GM12878 (cell line): ENCODE data around the gene AKAP13. TPM values are rescaled to one million over a fixed set of nuclear protein-coding genes. Genes with fewer than 3 reads are reported as not detected.

Source experiments
- ATAC-seq: fragments of 200-7000 bp; cut with Tn5 transposase; 3 replicates; pipeline ENCODE4 v1.9.1; 2020; ENCODE audit warnings: mild to moderate bottlenecking, moderate library complexity
- BruUV-seq: library from RNA; stranded (reverse); fragments of 400-500 nt; replicated peaks from 2 replicates; lab custom pipeline; 2021; lab: Mats Ljungman, UMichigan
- CTCF ChIA-PET: fragments of 300-600 bp; sonication (Branson Sonifier 250); formaldehyde crosslinking; extraction: SDS; loops from one replicate; lab custom pipeline; 2021; ENCODE audit warnings: inconsistent platforms; lab: Yijun Ruan, JAX
- POLR2A ChIA-PET: fragments of 350-600 bp; formaldehyde crosslinking; extraction: SDS; loops from one replicate; lab custom pipeline; 2021; ENCODE audit warnings: inconsistent platforms; lab: Charles Lee
- RAD21 ChIA-PET: fragments of 300-600 bp; sonication (Branson Sonifier 250); formaldehyde crosslinking; loops from one replicate; lab custom pipeline; 2023; ENCODE audit warnings: antibody characterized with exemption; ENCODE audit not compliant: unreplicated experiment; lab: Charles Lee
- SMC1A ChIA-PET: fragments of 300-600 bp; sonication (Branson Sonifier 250); formaldehyde crosslinking; loops from one replicate; lab custom pipeline; 2023; ENCODE audit not compliant: unreplicated experiment, uncharacterized antibody; lab: Charles Lee
- DNase-seq: peaks from one replicate; pipeline ENCODE4 v3.0.0-alpha.2; 2011; ENCODE audit warnings: low read depth, low spot score
- FAIRE-seq: peaks from 3 replicates; lab custom pipeline; 2011; peaks lifted over from hg19 to GRCh38; lab: Jason Lieb, UNC
- H2AFZ ChIP-seq: 2 replicates; pipeline ENCODE4 v1.6.0; 2011; ENCODE audit warnings: low read depth, low read length, control low read depth; ENCODE audit not compliant: control insufficient read depth
- H3K27ac ChIP-seq: 2 replicates; pipeline ENCODE4 v1.5.1; 2011; ENCODE audit warnings: control low read depth; ENCODE audit not compliant: control insufficient read depth, insufficient read depth
- H3K27me3 ChIP-seq, 2 experiments: replicated peaks in 1 of 2; 2 replicates each; pipeline versions ENCODE4 v1.6.0 to v1.6.1; 2011; ENCODE audit warnings: low read length in 1 of 2; ENCODE audit not compliant: control insufficient read depth in 2 of 2, insufficient read depth in 2 of 2
- H3K36me3 ChIP-seq, 2 experiments: 2 replicates each; pipeline ENCODE4 v1.5.1; 2011; ENCODE audit warnings: low read length in 1 of 2; ENCODE audit not compliant: control insufficient read depth in 2 of 2, insufficient read depth in 2 of 2
- H3K4me1 ChIP-seq: 2 replicates; pipeline ENCODE4 v1.6.1; 2011; ENCODE audit warnings: mild to moderate bottlenecking, low read length, moderate library complexity, mixed read lengths; ENCODE audit not compliant: control insufficient read depth, insufficient read depth
- H3K4me2 ChIP-seq: 2 replicates; pipeline ENCODE4 v1.6.0; 2011; ENCODE audit warnings: control low read depth; ENCODE audit not compliant: control insufficient read depth, insufficient read depth
- H3K4me3 ChIP-seq: fragments of 200-600 bp; sonication (generic); 2 replicates; pipeline ENCODE4 v1.5.1; 2016
- H3K79me2 ChIP-seq: 2 replicates; pipeline ENCODE4 v1.6.0; 2011; ENCODE audit warnings: low read length; ENCODE audit not compliant: control insufficient read depth, insufficient read depth
- H3K9ac ChIP-seq: 2 replicates; pipeline ENCODE4 v1.8.0; 2011; ENCODE audit warnings: low read length, control low read depth, mixed read lengths; ENCODE audit not compliant: control insufficient read depth, insufficient read depth
- H3K9me3 ChIP-seq: replicated peaks from 3 replicates; pipeline ENCODE4 v1.5.1; 2011; ENCODE audit warnings: mild to moderate bottlenecking, low read length; ENCODE audit not compliant: control insufficient read depth, insufficient read depth
- H4K20me1 ChIP-seq: 2 replicates; pipeline ENCODE4 v1.6.0; 2011; ENCODE audit not compliant: control insufficient read depth, insufficient read depth
- BRCA1 ChIP-seq: IDR thresholded peaks from 2 replicates; pipeline ENCODE4 v1.6.1; 2011; ENCODE audit warnings: low read depth, low read length, improper control_type of control experiment
- JUNB ChIP-seq: IDR thresholded peaks from 2 replicates; pipeline ENCODE4 v1.6.1; 2016; ENCODE audit warnings: antibody characterized with exemption, mild to moderate bottlenecking
- PAX8 ChIP-seq: fragments of 450-650 bp; IDR thresholded peaks from 2 replicates; pipeline ENCODE4 v1.6.1; 2017; ENCODE audit warnings: mild to moderate bottlenecking, moderate library complexity
- POU2F2 ChIP-seq: IDR thresholded peaks from 3 replicates; pipeline ENCODE4 v1.6.1; 2011; ENCODE audit warnings: low read depth, mild to moderate bottlenecking, low read length, borderline replicate concordance
- RCOR1 ChIP-seq: conservative IDR thresholded peaks from 2 replicates; pipeline ENCODE4 v1.6.1; 2012; ENCODE audit warnings: low read depth, low read length, improper control_type of control experiment
- SMARCA5 ChIP-seq: fragments of 450-650 bp; IDR thresholded peaks from 2 replicates; pipeline ENCODE4 v1.6.1; 2017; ENCODE audit warnings: mild to moderate bottlenecking
- SPI1 ChIP-seq: IDR thresholded peaks from 2 replicates; pipeline ENCODE4 v1.6.1; 2011; ENCODE audit warnings: low read depth, mild to moderate bottlenecking, low read length, moderate library complexity, borderline replicate concordance; ENCODE audit not compliant: insufficient read depth
- TAF1 ChIP-seq: IDR thresholded peaks from 2 replicates; pipeline ENCODE4 v1.6.1; 2011; ENCODE audit warnings: mild to moderate bottlenecking, low read depth, low read length, borderline replicate concordance
- TCF12 ChIP-seq: IDR thresholded peaks from 2 replicates; pipeline ENCODE4 v1.6.1; 2011; ENCODE audit warnings: low read depth, mild to moderate bottlenecking, low read length
- YY1 ChIP-seq: IDR thresholded peaks from 2 replicates; pipeline ENCODE4 v1.6.1; 2011; ENCODE audit warnings: low read depth, mild to moderate bottlenecking, low read length
- WGBS: methylation state at CpG from one replicate; pipeline ENCODE4 v1.1.6; 2016; ENCODE audit warnings: low lambda C conversion rate; ENCODE audit not compliant: insufficient replicate concordance, insufficient coverage; ENCODE audit errors: missing lambda C conversion rate; 5-methylcytosine and 5-hydroxymethylcytosine counted together
- in situ Hi-C: fragments of 300-500 bp; cut with MboI; formaldehyde crosslinking; loops from 9 replicates; pipeline ENCODE4 v1.14.3; 2018; ENCODE audit warnings: mixed read lengths
- intact Hi-C: fragments of 100-400 bp; cut with micrococcal nuclease; formaldehyde crosslinking; loops from one replicate; pipeline ENCODE4 v1.14.2; 2022; ENCODE audit not compliant: unreplicated experiment
- polyA plus RNA-seq, 11 experiments: library from polyadenylated mRNA; depleted of rRNA in 4 of 11; unstranded in 6 of 11; stranded (reverse) in 5 of 11; fragments of >200 nt; fragmentation: Nextera tagmentation in 4 of 11; fragmentation: Illumina TruSeq in 1 of 11; extraction: Ambion mirVana in 4 of 11; extraction: Trizol in 1 of 11; gene quantifications; 1 replicate in 1 of 11; 2 replicates in 10 of 11; pipeline versions ENCODE4 v1.2.1 to v1.2.3, GENCODE V29; 2011 to 2016; ENCODE audit warnings: inconsistent platforms in 2 of 11, missing spikeins in 2 of 11, low read depth in 1 of 11
- total RNA-seq, 4 experiments: library from RNA; depleted of rRNA in 3 of 4; stranded (reverse); fragments of >200 nt in 3 of 4; fragmentation: Illumina TruSeq in 1 of 4; extraction: Trizol in 1 of 4; gene quantifications; 2 replicates each; pipeline versions ENCODE4 v1.2.1 to v1.2.3, GENCODE V29; 2013 to 2021

AKAP13 gene
- total and polyA plus RNA-seq, 10 of the 15 experiments (the other 5 are each of a cell fraction or from before 2014, with no cell fraction given) = 14.4 to 74.9 (median 55.1) TPM

GRCh38 chr15:85593809-85594445 is 213.5 kb downstream of the AKAP13 start:
- Histone ChIP-seq H3K9me3 (no peaks in the 10 kb centered on the region), H3K4me2 (no peak overlapping the region), H3K79me2 (no peaks in the 10 kb centered on the region), H4K20me1 (no peaks in the 10 kb centered on the region), H3K4me1 (no peaks in the 10 kb centered on the region), H3K36me3 (peaks cover 0 to 6% of the 10 kb centered on the region in 2 experiments; a peak in 1 of 4 replicates), H3K4me3 (no peak overlapping the region), H3K27ac (no peak overlapping the region), H3K9ac (no peak overlapping the region), H2AFZ (no peak overlapping the region), H3K27me3 (no peaks in the 10 kb centered on the region)
- intact Hi-C loops = no loop called here
- ATAC-seq (no peak), FAIRE-seq (no peak), DNase-seq (no peak)
- no TSS peak for BruUV-seq
- ChIA-PET SMC1A (no interaction called here), POLR2A (no interaction called here), CTCF (interaction anchor here (1.0 to 1.6 kb wide), 2 partner anchors 8 to 151 kb away, joined by 3 to 4 read pairs; no protein-coding TSS in a partner anchor), RAD21 (no interaction called here)
- in situ Hi-C loops = no loop called here
- 96% methylated on average over 1 of the region's 1 CpG for WGBS
- no peak for TF ChIP-seq PAX8
- TF ChIP-seq POU2F2 = no peak
- no peak for TF ChIP-seq SMARCA5
- TF ChIP-seq BRCA1 = no peak
- no peak for TF ChIP-seq TCF12
- no peak for TF ChIP-seq YY1
- no peak for TF ChIP-seq JUNB
- TF ChIP-seq TAF1 = no peak
- TF ChIP-seq RCOR1 = no peak
- no peak for TF ChIP-seq SPI1
